Keratinocyte (primary cell): Measurements from ENCODE around the gene KLHDC3. TPM values are rescaled to one million over a fixed set of nuclear protein-coding genes. Genes with fewer than 3 reads are reported as not detected.

ENCODE experiments used
- DNase-seq: peaks from one replicate; pipeline ENCODE4 v3.0.0-alpha.2; 2011; ENCODE audit warnings: low read depth, missing footprints, low spot score
- FAIRE-seq: peaks from 2 replicates; lab custom pipeline; 2011; peaks lifted over from hg19 to GRCh38; lab: Jason Lieb, UNC
- H2AFZ ChIP-seq: 2 replicates; pipeline ENCODE4 v1.6.0; 2012; ENCODE audit warnings: low read length, control low read depth, inconsistent platforms; ENCODE audit not compliant: control insufficient read depth
- H3K27ac ChIP-seq: 2 replicates; pipeline ENCODE4 v1.5.1; 2011; ENCODE audit warnings: low read length; ENCODE audit not compliant: control insufficient read depth, insufficient read depth
- H3K27me3 ChIP-seq: 3 replicates; pipeline ENCODE4 v1.6.0; 2011; ENCODE audit warnings: low read length; ENCODE audit not compliant: control insufficient read depth, insufficient read depth; ENCODE audit errors: extremely low read depth
- H3K36me3 ChIP-seq, 2 experiments: 2 replicates in 1 of 2; 3 replicates in 1 of 2; pipeline ENCODE4 v1.5.1; 2011; ENCODE audit warnings: low read length in 2 of 2, mild to moderate bottlenecking in 1 of 2; ENCODE audit not compliant: control insufficient read depth in 2 of 2, insufficient read depth in 2 of 2; ENCODE audit errors: extremely low read depth in 1 of 2
- H3K4me1 ChIP-seq: 3 replicates; pipeline ENCODE4 v1.5.1; 2011; ENCODE audit warnings: low read length; ENCODE audit not compliant: control insufficient read depth, insufficient read depth; ENCODE audit errors: extremely low read depth
- H3K4me2 ChIP-seq: 3 replicates; pipeline ENCODE4 v1.6.0; 2011; ENCODE audit warnings: low read depth, low read length; ENCODE audit not compliant: control insufficient read depth, insufficient read depth; ENCODE audit errors: extremely low read depth
- H3K4me3 ChIP-seq, 3 experiments: fragments of 200-600 bp in 1 of 3; sonication (generic) in 1 of 3; 2 replicates in 2 of 3; 3 replicates in 1 of 3; pipeline ENCODE4 v1.5.1; 2011 to 2016; ENCODE audit warnings: low read length in 3 of 3, mild to moderate bottlenecking in 3 of 3, control low read depth in 2 of 3, inconsistent platforms in 1 of 3, low read depth in 1 of 3, mixed read lengths in 1 of 3, mixed run types in 1 of 3, moderate library complexity in 1 of 3; ENCODE audit not compliant: control insufficient read depth in 2 of 3, insufficient read depth in 2 of 3; ENCODE audit errors: extremely low read depth in 1 of 3
- H3K79me2 ChIP-seq: 2 replicates; pipeline ENCODE4 v1.6.0; 2012; ENCODE audit warnings: low read length; ENCODE audit not compliant: control insufficient read depth, insufficient read depth
- H3K9ac ChIP-seq: 3 replicates; pipeline ENCODE4 v1.6.0; 2011; ENCODE audit warnings: low read length; ENCODE audit not compliant: control insufficient read depth, insufficient read depth; ENCODE audit errors: extremely low read depth
- H3K9me1 ChIP-seq: 3 replicates; pipeline ENCODE4 v1.6.0; 2011; ENCODE audit warnings: low read length; ENCODE audit not compliant: control insufficient read depth, insufficient read depth; ENCODE audit errors: extremely low read depth
- H3K9me3 ChIP-seq: 2 replicates; pipeline ENCODE4 v1.5.1; 2012; ENCODE audit warnings: low read depth, low read length; ENCODE audit not compliant: control insufficient read depth
- H4K20me1 ChIP-seq: 3 replicates; pipeline ENCODE4 v1.6.0; 2011; ENCODE audit warnings: low read length; ENCODE audit not compliant: control insufficient read depth, insufficient read depth; ENCODE audit errors: extremely low read depth
- EZH2 ChIP-seq: IDR thresholded peaks from one replicate; pipeline ENCODE4 v1.6.1; 2012; ENCODE audit warnings: inconsistent platforms, mild to moderate bottlenecking, low read length, moderate library complexity
- dilution Hi-C: fragments of 300-500 bp; cut with MboI; formaldehyde crosslinking; loops from one replicate; pipeline ENCODE4 v1.7.0; 2020; ENCODE audit warnings: low sequenced_read_pairs; ENCODE audit not compliant: extremely low pct_ligation_motif_present
- polyA plus RNA-seq, 5 experiments: library from polyadenylated mRNA; depleted of rRNA in 3 of 5; stranded (reverse) in 3 of 5; stranded (forward) in 1 of 5; unstranded in 1 of 5; fragments of >200 nt; gene quantifications; 1 replicate in 1 of 5; 2 replicates in 3 of 5; 3 replicates in 1 of 5; pipeline versions ENCODE4 v1.2.1 to v1.2.3, GENCODE V29; 2011 to 2012; ENCODE audit warnings: missing spikeins in 2 of 5, low read depth in 1 of 5, low replicate concordance in 1 of 5
- TF ChIP-seq, protein P1 (sequence below), 3 experiments: IDR thresholded peaks in 1 of 3; conservative IDR thresholded peaks in 1 of 3; optimal IDR thresholded peaks in 1 of 3; 2 replicates in 2 of 3; 3 replicates in 1 of 3; pipeline versions ENCODE3 to v1.5.1; 2011; ENCODE audit warnings: low read length in 3 of 3, mild to moderate bottlenecking in 3 of 3, moderate library complexity in 2 of 3, control low read depth in 1 of 3, inconsistent platforms in 1 of 3; ENCODE audit not compliant: insufficient read depth in 2 of 3; ENCODE audit errors: extremely low read depth in 1 of 3

KLHDC3 gene
- polyA plus RNA-seq, 1 donor (not counting 4 experiments of a cell fraction or from before 2014, with no cell fraction given): 24.8 TPM

GRCh38 chr6:43045371-43045930 is 31.4 kb downstream of the KLHDC3 start:
- H3K36me3 ChIP-seq: peaks cover 38 to 40% of the 10 kb centered on the region in 2 experiments
- TF ChIP-seq, protein P1, sequence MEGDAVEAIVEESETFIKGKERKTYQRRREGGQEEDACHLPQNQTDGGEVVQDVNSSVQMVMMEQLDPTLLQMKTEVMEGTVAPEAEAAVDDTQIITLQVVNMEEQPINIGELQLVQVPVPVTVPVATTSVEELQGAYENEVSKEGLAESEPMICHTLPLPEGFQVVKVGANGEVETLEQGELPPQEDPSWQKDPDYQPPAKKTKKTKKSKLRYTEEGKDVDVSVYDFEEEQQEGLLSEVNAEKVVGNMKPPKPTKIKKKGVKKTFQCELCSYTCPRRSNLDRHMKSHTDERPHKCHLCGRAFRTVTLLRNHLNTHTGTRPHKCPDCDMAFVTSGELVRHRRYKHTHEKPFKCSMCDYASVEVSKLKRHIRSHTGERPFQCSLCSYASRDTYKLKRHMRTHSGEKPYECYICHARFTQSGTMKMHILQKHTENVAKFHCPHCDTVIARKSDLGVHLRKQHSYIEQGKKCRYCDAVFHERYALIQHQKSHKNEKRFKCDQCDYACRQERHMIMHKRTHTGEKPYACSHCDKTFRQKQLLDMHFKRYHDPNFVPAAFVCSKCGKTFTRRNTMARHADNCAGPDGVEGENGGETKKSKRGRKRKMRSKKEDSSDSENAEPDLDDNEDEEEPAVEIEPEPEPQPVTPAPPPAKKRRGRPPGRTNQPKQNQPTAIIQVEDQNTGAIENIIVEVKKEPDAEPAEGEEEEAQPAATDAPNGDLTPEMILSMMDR (optimal IDR thresholded peaks at IDR 0.05 in 1 of 3, IDR thresholded peaks at IDR 0.05 in 1 of 3, conservative IDR thresholded peaks at IDR 0.05 in 1 of 3; ENCODE audit: extremely low read depth in 1 of 3, insufficient read depth in 2 of 3, low read length in 3 of 3): no peak
- TF ChIP-seq EZH2: no peak
- no peaks in the 10 kb centered on the region for H3K27me3 ChIP-seq
- no peak overlapping the region for H2AFZ ChIP-seq
- no peaks in the 10 kb centered on the region for H3K9me3 ChIP-seq
- H3K4me1 ChIP-seq: no peaks in the 10 kb centered on the region
- DNase-seq: no peak
- FAIRE-seq: no peak
- no peaks in the 10 kb centered on the region for H3K9me1 ChIP-seq
- H3K4me3 ChIP-seq: no peak overlapping the region
- H3K79me2 ChIP-seq: no peaks in the 10 kb centered on the region
- dilution Hi-C loops: no loop called here
- H3K27ac ChIP-seq: no peak overlapping the region
- no peak overlapping the region for H3K4me2 ChIP-seq
- no peaks in the 10 kb centered on the region for H4K20me1 ChIP-seq
- H3K9ac ChIP-seq: no peak overlapping the region

GRCh38 chr6:43047998-43048397 is 33.9 kb downstream of the KLHDC3 start:
- H4K20me1 ChIP-seq: no peaks in the 10 kb centered on the region
- no peak for TF ChIP-seq EZH2
- TF ChIP-seq, protein P1 (optimal IDR thresholded peaks at IDR 0.05 in 1 of 3, IDR thresholded peaks at IDR 0.05 in 1 of 3, conservative IDR thresholded peaks at IDR 0.05 in 1 of 3; ENCODE audit: extremely low read depth in 1 of 3, insufficient read depth in 2 of 3, low read length in 3 of 3): no peak
- no peak overlapping the region for H3K27ac ChIP-seq
- H3K9me1 ChIP-seq: no peaks in the 10 kb centered on the region
- H3K4me2 ChIP-seq: no peak overlapping the region
- no peak overlapping the region for H3K9ac ChIP-seq
- dilution Hi-C loops: no loop called here
- no peak for FAIRE-seq
- peaks cover 31 to 37% of the 10 kb centered on the region in 2 experiments for H3K36me3 ChIP-seq
- H3K27me3 ChIP-seq: no peaks in the 10 kb centered on the region
- peaks cover 7% of the 10 kb centered on the region for H3K79me2 ChIP-seq
- no peaks in the 10 kb centered on the region for H3K9me3 ChIP-seq
- peaks cover 10% of the 10 kb centered on the region for H3K4me1 ChIP-seq
- DNase-seq: no peak
- no peak overlapping the region for H2AFZ ChIP-seq
- H3K4me3 ChIP-seq: no peak overlapping the region
